NAMALWA (cell line): Measurements from ENCODE around the gene KLK3.

ENCODE experiments used
- DNase-seq: peaks from one replicate; pipeline ENCODE4 v3.0.0-alpha.2; 2015; ENCODE audit warnings: low spot score

The KLK3 gene

GRCh38 chr19:50831026-50831396, 23.7 kb upstream of the KLK3 start:
- no peak for DNase-seq

- no peak for DNase-seq
These were observed 22.0 kb upstream of the KLK3 start for GRCh38 chr19:50832666-50833065.

GRCh38 chr19:50833117-50833801, 21.5 kb upstream of the KLK3 start, which contains the start of gene KLK15:
Gene KLK15 (minus strand): TSS chr19:50833574. CDS start chr19:50831492, 2,082 bp downstream.
- DNase-seq: no peak

GRCh38 chr19:50833802-50834167, 20.9 kb upstream of the KLK3 start:
- no peak for DNase-seq

GRCh38 chr19:50835103-50835784, 19.5 kb upstream of the KLK3 start:
- no peak for DNase-seq

- DNase-seq: peak; percentile 70
These were observed 18.8 kb upstream of the KLK3 start for GRCh38 chr19:50835785-50836542.

- DNase-seq: no peak
These were observed 18.0 kb upstream of the KLK3 start for GRCh38 chr19:50836543-50837195.

GRCh38 chr19:50837300-50837699, 17.4 kb upstream of the KLK3 start:
- peak; percentile 49 for DNase-seq

GRCh38 chr19:50838239-50838638, 16.5 kb upstream of the KLK3 start:
- DNase-seq: peak; percentile 59

GRCh38 chr19:50839712-50840655, 14.7 kb upstream of the KLK3 start:
- DNase-seq: no peak

- no peak for DNase-seq
These were observed 12.6 kb upstream of the KLK3 start for GRCh38 chr19:50842130-50842529.

GRCh38 chr19:50843205-50843604, 11.5 kb upstream of the KLK3 start:
- no peak for DNase-seq

GRCh38 chr19:50843701-50844221, 11.0 kb upstream of the KLK3 start:
- DNase-seq: no peak

GRCh38 chr19:50844296-50844935, 10.3 kb upstream of the KLK3 start:
- no peak for DNase-seq

GRCh38 chr19:50850738-50851137, 4.0 kb upstream of the KLK3 start:
- DNase-seq: no peak

- DNase-seq: no peak
These were observed 3.1 kb upstream of the KLK3 start for GRCh38 chr19:50851620-50852019.

- DNase-seq: no peak
These were observed 2.7 kb downstream of the KLK3 start for GRCh38 chr19:50857366-50857765.

GRCh38 chr19:50858886-50859285, 4.2 kb downstream of the KLK3 start:
- DNase-seq: no peak

GRCh38 chr19:50859849-50860248, 5.1 kb downstream of the KLK3 start:
- DNase-seq: no peak

GRCh38 chr19:50861010-50861409, 6.3 kb downstream of the KLK3 start:
- DNase-seq: no peak
